Stimulated activated CD4-positive, alpha-beta T cell treated with anti-CD3 and anti-CD28 coated beads, Interleukin-4, amount 100 ng/mL, for 48 hours (primary cell): ENCODE results near the gene FBXO31.
A peak's percentile ranks its signal among the peaks of the same experiment; 100 is the strongest.

Experiments
- DNase-seq, 2 donors: peaks; one replicate each; pipeline ENCODE4 v3.0.0-alpha.2; 2020; ENCODE audit warnings: low read depth in 2 of 2

The FBXO31 gene

GRCh38 chr16:87383505-87384161, at the start of gene FBXO31:
TSS of gene FBXO31 (minus strand) at chr16:87383776. CDS start at chr16:87383744, 32 bp downstream.
- peak; percentile 85 to 94 for DNase-seq

- DNase-seq = no peak
Measured at GRCh38 chr16:87432330-87432915, 48.8 kb upstream of the FBXO31 start.

GRCh38 chr16:87431926-87432325, 48.4 kb upstream of the FBXO31 start:
- DNase-seq = no peak

GRCh38 chr16:87426423-87427215, 43.0 kb upstream of the FBXO31 start:
- DNase-seq = no peak

- no peak for DNase-seq
Measured at GRCh38 chr16:87425941-87426340, 42.4 kb upstream of the FBXO31 start.

- no peak for DNase-seq
Measured at GRCh38 chr16:87424266-87424665, 40.7 kb upstream of the FBXO31 start.

- DNase-seq = no peak
Measured at GRCh38 chr16:87423429-87423828, 39.9 kb upstream of the FBXO31 start.

- no peak for DNase-seq
Measured at GRCh38 chr16:87422106-87422505, 38.5 kb upstream of the FBXO31 start.

GRCh38 chr16:87421003-87421912, 37.7 kb upstream of the FBXO31 start:
- no peak for DNase-seq

GRCh38 chr16:87420026-87421002, 36.7 kb upstream of the FBXO31 start:
- DNase-seq = no peak

- no peak for DNase-seq
Measured at GRCh38 chr16:87418644-87419043, 35.1 kb upstream of the FBXO31 start.

GRCh38 chr16:87418216-87418615, 34.6 kb upstream of the FBXO31 start:
- no peak for DNase-seq

- no peak for DNase-seq
Measured at GRCh38 chr16:87417528-87417910, 33.9 kb upstream of the FBXO31 start.

- DNase-seq = peak in 1 of 2 donors; percentile 14
Measured at GRCh38 chr16:87416826-87417527, 33.4 kb upstream of the FBXO31 start.

- no peak for DNase-seq
Measured at GRCh38 chr16:87415441-87415840, 31.9 kb upstream of the FBXO31 start.

- no peak for DNase-seq
Measured at GRCh38 chr16:87414251-87414680, 30.7 kb upstream of the FBXO31 start.

GRCh38 chr16:87412996-87413421, 29.4 kb upstream of the FBXO31 start:
- no peak for DNase-seq

- no peak for DNase-seq
Measured at GRCh38 chr16:87412371-87412995, 28.9 kb upstream of the FBXO31 start.
